Measurements from ENCODE around the gene ATP13A4. TPM values are rescaled to one million over a fixed set of nuclear protein-coding genes. Genes with fewer than 3 reads are reported as not detected.

Gene ATP13A4
- total RNA-seq, 4 donors from 2014 or later: 197 to 348 (median 241) TPM

DNA sequence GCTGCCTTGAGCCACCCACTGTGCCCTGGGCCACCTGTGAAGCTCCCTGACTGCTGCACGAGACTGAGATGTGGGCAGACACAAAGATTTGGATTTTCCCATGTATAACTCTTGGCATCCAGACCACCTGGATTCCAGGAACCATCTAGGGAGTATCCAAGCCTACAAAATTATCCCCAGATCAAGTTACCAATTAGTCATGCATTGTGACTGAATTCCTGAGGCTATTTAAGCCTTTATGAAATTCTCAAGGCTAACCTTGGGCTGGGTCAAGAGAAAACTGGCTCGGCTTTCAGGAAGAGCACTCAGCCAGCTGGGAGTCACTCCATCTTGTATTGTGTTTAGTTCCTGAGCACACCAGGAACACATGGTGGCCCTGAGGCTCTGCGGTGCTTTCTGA is 162.8 kb downstream of the ATP13A4 start:
- WGBS, 2 donors: 29 to 56% methylated on average over 3 of the region's 3 CpGs
- Histone ChIP-seq H3K27me3 (no peaks in the 10 kb centered on the region), H3K27ac (peak overlapping the region; percentile 23 to 63 (median 30)), H3K4me3 (replicated peaks in 1 of 3) (no peak overlapping the region), H3K9me3 (no peaks in the 10 kb centered on the region), H3K36me3 (no peaks in the 10 kb centered on the region), H3K4me1 (peaks cover 9 to 30% of the 10 kb centered on the region in 2 donors)
- TF ChIP-seq, protein P1, sequence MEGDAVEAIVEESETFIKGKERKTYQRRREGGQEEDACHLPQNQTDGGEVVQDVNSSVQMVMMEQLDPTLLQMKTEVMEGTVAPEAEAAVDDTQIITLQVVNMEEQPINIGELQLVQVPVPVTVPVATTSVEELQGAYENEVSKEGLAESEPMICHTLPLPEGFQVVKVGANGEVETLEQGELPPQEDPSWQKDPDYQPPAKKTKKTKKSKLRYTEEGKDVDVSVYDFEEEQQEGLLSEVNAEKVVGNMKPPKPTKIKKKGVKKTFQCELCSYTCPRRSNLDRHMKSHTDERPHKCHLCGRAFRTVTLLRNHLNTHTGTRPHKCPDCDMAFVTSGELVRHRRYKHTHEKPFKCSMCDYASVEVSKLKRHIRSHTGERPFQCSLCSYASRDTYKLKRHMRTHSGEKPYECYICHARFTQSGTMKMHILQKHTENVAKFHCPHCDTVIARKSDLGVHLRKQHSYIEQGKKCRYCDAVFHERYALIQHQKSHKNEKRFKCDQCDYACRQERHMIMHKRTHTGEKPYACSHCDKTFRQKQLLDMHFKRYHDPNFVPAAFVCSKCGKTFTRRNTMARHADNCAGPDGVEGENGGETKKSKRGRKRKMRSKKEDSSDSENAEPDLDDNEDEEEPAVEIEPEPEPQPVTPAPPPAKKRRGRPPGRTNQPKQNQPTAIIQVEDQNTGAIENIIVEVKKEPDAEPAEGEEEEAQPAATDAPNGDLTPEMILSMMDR (IDR thresholded peaks at IDR 0.05): no peak
- no peak for TF ChIP-seq POLR2A (IDR thresholded peaks at IDR 0.05)
- intact Hi-C loops (cut with DNase I): no loop called here
- DNase-seq: peak; percentile 25 to 57

DNA sequence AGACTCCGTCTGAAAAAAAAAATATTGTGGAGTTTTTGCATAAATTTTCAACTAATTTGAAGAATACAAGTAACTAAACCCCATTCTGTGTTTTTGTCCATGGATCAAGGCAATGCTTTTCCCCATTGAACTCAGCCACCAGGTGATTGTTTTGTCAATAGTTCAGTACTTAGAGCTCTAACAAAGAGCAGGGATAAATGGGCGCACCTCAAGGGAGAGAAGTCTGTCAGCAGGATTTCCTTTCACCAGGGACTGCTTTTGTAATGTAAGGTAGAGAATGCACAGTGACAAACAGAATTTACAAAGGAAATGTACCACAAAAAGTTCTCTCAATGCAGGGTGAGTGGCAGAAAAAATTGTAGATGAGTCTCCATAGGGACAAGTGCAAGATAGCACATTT is 165.4 kb downstream of the ATP13A4 start:
- Histone ChIP-seq H3K36me3 (no peaks in the 10 kb centered on the region), H3K27me3 (no peaks in the 10 kb centered on the region), H3K27ac (no peak overlapping the region), H3K4me3 (replicated peaks in 1 of 3) (no peak overlapping the region), H3K9me3 (no peaks in the 10 kb centered on the region), H3K4me1 (peaks cover 0 to 15% of the 10 kb centered on the region in 2 donors)
- intact Hi-C loops (cut with DNase I): no loop called here
- DNase-seq: no peak
- 79 to 86% methylated on average over 2 of the region's 2 CpGs for WGBS, 2 donors
- TF ChIP-seq, protein P1 (IDR thresholded peaks at IDR 0.05): no peak
- TF ChIP-seq POLR2A (IDR thresholded peaks at IDR 0.05): no peak

DNA sequence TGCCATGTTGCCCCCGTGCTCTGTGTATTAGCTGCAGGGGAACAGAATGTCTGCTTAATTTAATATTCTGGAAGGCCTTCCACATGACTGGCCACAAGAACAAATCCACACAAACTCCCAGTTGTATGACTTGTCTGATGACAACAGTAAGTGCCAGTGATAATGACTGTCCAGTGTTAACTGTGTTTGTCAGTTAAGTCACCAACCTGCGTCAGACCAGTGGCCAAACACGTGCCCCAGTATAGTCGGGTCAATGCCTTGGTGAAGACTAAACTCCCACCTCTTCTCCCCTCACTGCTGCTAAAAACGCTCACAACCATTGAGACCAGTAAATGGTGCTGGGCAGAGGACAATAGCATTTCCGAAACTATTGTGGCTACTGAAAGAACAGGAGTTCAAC is 166.3 kb downstream of the ATP13A4 start:
- no peaks in the 10 kb centered on the region for H3K36me3 ChIP-seq
- intact Hi-C loops (cut with DNase I): no loop called here
- no peaks in the 10 kb centered on the region for H3K27me3 ChIP-seq
- no peak overlapping the region for H3K4me3 ChIP-seq (replicated peaks in 1 of 3)
- peaks cover 0 to 15% of the 10 kb centered on the region in 2 donors for H3K4me1 ChIP-seq
- WGBS, 2 donors: 90 to 91% methylated on average over 6 of the region's 6 CpGs
- TF ChIP-seq POLR2A (IDR thresholded peaks at IDR 0.05): no peak
- TF ChIP-seq, protein P1 (IDR thresholded peaks at IDR 0.05): no peak
- no peak for DNase-seq
- no peaks in the 10 kb centered on the region for H3K9me3 ChIP-seq
- no peak overlapping the region for H3K27ac ChIP-seq

DNA sequence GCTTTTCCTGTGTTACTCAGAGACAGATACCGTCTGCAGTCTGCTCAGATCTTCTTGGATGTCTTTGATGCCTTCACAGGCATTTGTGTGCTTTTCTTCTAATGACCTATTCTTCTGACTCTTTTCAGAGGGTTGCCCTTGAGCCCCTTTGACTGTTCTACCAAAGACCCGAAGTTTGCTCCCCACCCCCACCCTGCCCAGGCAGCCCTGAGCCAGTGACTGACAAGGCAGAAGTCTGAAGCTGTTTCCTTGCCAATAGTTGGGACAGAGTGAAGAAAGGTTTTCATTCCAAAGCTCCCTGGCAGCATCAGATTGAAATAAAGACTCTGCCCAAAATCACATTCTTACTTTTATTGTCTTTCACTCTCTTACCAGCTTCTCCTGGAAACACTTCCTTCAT is 167.1 kb downstream of the ATP13A4 start:
- no peak for DNase-seq
- Histone ChIP-seq H3K27me3 (no peaks in the 10 kb centered on the region), H3K27ac (no peak overlapping the region), H3K36me3 (no peaks in the 10 kb centered on the region), H3K4me3 (replicated peaks in 1 of 3) (no peak overlapping the region), H3K9me3 (no peaks in the 10 kb centered on the region), H3K4me1 (peaks cover 0 to 14% of the 10 kb centered on the region in 2 donors)
- TF ChIP-seq, protein P1 (IDR thresholded peaks at IDR 0.05): no peak
- TF ChIP-seq POLR2A (IDR thresholded peaks at IDR 0.05): no peak
- intact Hi-C loops (cut with DNase I): no loop called here
- WGBS, 2 donors: 41 to 48% methylated on average over 2 of the region's 2 CpGs

DNA sequence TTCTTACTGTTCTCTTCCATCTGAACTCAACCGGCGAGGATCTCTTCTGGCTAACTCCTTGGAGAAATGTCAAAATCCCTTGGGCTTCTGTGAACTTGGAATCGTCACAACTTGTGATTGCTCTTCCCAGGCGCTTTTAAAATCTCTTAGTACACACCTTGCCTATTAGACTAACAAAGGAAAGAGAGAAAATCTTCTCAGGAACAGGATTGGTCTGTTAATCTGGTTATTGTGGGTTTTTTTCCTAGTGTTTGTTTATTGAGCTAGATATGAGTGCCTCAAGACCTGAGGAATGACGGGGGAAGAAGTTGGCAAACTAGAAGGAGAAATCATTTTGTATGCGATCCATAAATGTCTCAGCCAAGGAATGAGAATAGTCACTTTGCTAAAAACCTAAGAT is 176.0 kb downstream of the ATP13A4 start, which contains the start of gene ATP13A5:
Gene ATP13A5 (minus strand): TSS at position 48 of the 400 bp plus-strand sequence. CDS start 28 bp downstream, at position 20.
- H3K27me3 ChIP-seq: no peaks in the 10 kb centered on the region
- TF ChIP-seq, protein P1 (IDR thresholded peaks at IDR 0.05): no peak
- TF ChIP-seq POLR2A (IDR thresholded peaks at IDR 0.05): no peak
- no peaks in the 10 kb centered on the region for H3K4me1 ChIP-seq
- H3K9me3 ChIP-seq: no peaks in the 10 kb centered on the region
- intact Hi-C loops (cut with DNase I): no loop called here
- WGBS, 2 donors: 52 to 67% methylated on average over 6 of the region's 6 CpGs
- no peaks in the 10 kb centered on the region for H3K36me3 ChIP-seq
- DNase-seq: no peak
- H3K4me3 ChIP-seq (replicated peaks in 1 of 3): no peak within 1 kb of the TSS
- no peak within 1 kb of the TSS for H3K27ac ChIP-seq

All from thyroid gland (tissue), 4 donors.